K562 (cell line): ENCODE results near the gene METAP1D. TPM values are rescaled to one million over a fixed set of nuclear protein-coding genes. Genes with fewer than 3 reads are reported as not detected.

Experiments
- AFF4 ChIP-seq: sonication (generic); formaldehyde crosslinking; IDR thresholded peaks from 2 replicates; pipeline ENCODE4 v1.8.0; 2023; ENCODE audit warnings: mild to moderate bottlenecking, missing genetic modification reagents
- ARNT ChIP-seq, 2 experiments: fragments of 450-650 bp; IDR thresholded peaks; 2 replicates each; pipeline ENCODE4 v1.6.1; 2016; ENCODE audit warnings: mild to moderate bottlenecking in 1 of 2
- ATF2 ChIP-seq: sonication (generic); formaldehyde crosslinking; IDR thresholded peaks from 2 replicates; pipeline ENCODE4 v1.8.1; 2022; ENCODE audit warnings: missing genetic modification reagents
- BRF1 ChIP-seq: IDR thresholded peaks from 3 replicates; pipeline ENCODE4 v1.6.1; 2011; ENCODE audit warnings: borderline replicate concordance, mild to moderate bottlenecking; ENCODE audit not compliant: insufficient read length; ENCODE audit errors: extremely low read depth
- COPS2 ChIP-seq: fragments of 450-650 bp; conservative IDR thresholded peaks from 2 replicates; pipeline ENCODE4 v1.6.1; 2016; ENCODE audit warnings: mild to moderate bottlenecking, moderate library complexity
- HDAC2 ChIP-seq: fragments of 450-650 bp; IDR thresholded peaks from 2 replicates; pipeline ENCODE4 v1.6.1; 2016; ENCODE audit warnings: mild to moderate bottlenecking
- KLF1 ChIP-seq: fragments of 450-650 bp; IDR thresholded peaks from 2 replicates; pipeline ENCODE4 v1.6.1; 2016; ENCODE audit warnings: missing genetic modification characterization, missing compliant biosample characterization
- MAX ChIP-seq: sonication (generic); formaldehyde crosslinking; IDR thresholded peaks from 2 replicates; pipeline ENCODE4 v1.9.0; 2022; ENCODE audit warnings: mild to moderate bottlenecking, missing genetic modification reagents
- MECOM ChIP-seq: fragments of 250-450 bp; sonication (Bioruptor Pico); IDR thresholded peaks from 2 replicates; pipeline ENCODE4 v1.8.0; 2022; ENCODE audit warnings: inconsistent platforms
- MYC ChIP-seq, 2 experiments: fragments of 250-450 bp in 1 of 2; sonication (Bioruptor Pico) in 1 of 2; IDR thresholded peaks; 2 replicates each; pipeline versions ENCODE4 v1.5.1 to v1.6.1; 2012 to 2021; ENCODE audit warnings: low read depth in 2 of 2, borderline replicate concordance in 1 of 2, improper control_type of control experiment in 1 of 2, low read length in 1 of 2, mild to moderate bottlenecking in 1 of 2, moderate library complexity in 1 of 2
- NFIX ChIP-seq: fragments of 250-450 bp; sonication (Bioruptor Pico); IDR thresholded peaks from 2 replicates; pipeline ENCODE4 v1.4.0; 2020; ENCODE audit warnings: low read depth, mild to moderate bottlenecking, moderate library complexity
- NKRF ChIP-seq: fragments of 450-650 bp; IDR thresholded peaks from 2 replicates; pipeline ENCODE4 v1.6.1; 2016; ENCODE audit warnings: borderline replicate concordance
- PKNOX1 ChIP-seq: fragments of 450-650 bp; IDR thresholded peaks from 2 replicates; pipeline ENCODE4 v1.6.1; 2016
- RAD21 ChIP-seq, 2 experiments: fragments of 250-450 bp in 1 of 2; fragments of 450-650 bp in 1 of 2; sonication (Bioruptor Pico) in 1 of 2; formaldehyde crosslinking in 1 of 2; IDR thresholded peaks in 1 of 2; conservative IDR thresholded peaks in 1 of 2; 2 replicates each; pipeline versions ENCODE4 v1.4.0 to v1.8.0; 2020 to 2022; ENCODE audit warnings: mild to moderate bottlenecking in 2 of 2, moderate library complexity in 1 of 2
- RBM15 ChIP-seq: fragments of 200-400 bp; formaldehyde crosslinking; IDR thresholded peaks from 2 replicates; pipeline ENCODE4 v1.6.1; 2018; ENCODE audit warnings: mild to moderate bottlenecking, low read length, moderate library complexity; ENCODE audit not compliant: insufficient read depth
- SMARCA5 ChIP-seq: fragments of 450-650 bp; IDR thresholded peaks from 2 replicates; pipeline ENCODE4 v1.6.1; 2016
- TRIM24 ChIP-seq, 2 experiments: fragments of 450-650 bp; IDR thresholded peaks; 2 replicates each; pipeline ENCODE4 v1.6.1; 2016
- ZFP1 ChIP-seq: fragments of 450-650 bp; formaldehyde crosslinking; IDR thresholded peaks from 2 replicates; pipeline ENCODE4 v1.4.0; 2020; ENCODE audit warnings: mild to moderate bottlenecking, mixed read lengths
- ZNF785 ChIP-seq: fragments of 250-450 bp; sonication (Bioruptor Pico); IDR thresholded peaks from 2 replicates; pipeline ENCODE4 v1.4.0; 2020; ENCODE audit warnings: mild to moderate bottlenecking
- polyA plus RNA-seq, 8 experiments: library from polyadenylated mRNA; depleted of rRNA in 4 of 8; stranded (reverse) in 5 of 8; unstranded in 3 of 8; fragments of >200 nt; fragmentation: Nextera tagmentation in 2 of 8; fragmentation: Illumina TruSeq in 1 of 8; extraction: Ambion mirVana in 2 of 8; extraction: Trizol in 1 of 8; gene quantifications; 2 replicates each; pipeline versions ENCODE4 v1.2.1 to v1.2.3, GENCODE V29; 2011 to 2014; ENCODE audit warnings: inconsistent platforms in 1 of 8, missing spikeins in 1 of 8
- total RNA-seq, 7 experiments: library from RNA; depleted of rRNA in 6 of 7; stranded (reverse); fragments of >200 nt in 6 of 7; fragmentation: Illumina TruSeq in 2 of 7; extraction: Trizol in 2 of 7; gene quantifications; 2 replicates each; pipeline versions ENCODE4 v1.2.1 to v1.2.3, GENCODE V29; 2011 to 2021; ENCODE audit warnings: low replicate concordance in 1 of 7

The METAP1D gene
- total and polyA plus RNA-seq, 9 of the 15 experiments (the other 6 are each of a cell fraction or from before 2014, with no cell fraction given), result 8.0 to 23.4 (median 15.7) TPM

- peak; percentile 86 for TF ChIP-seq MYC (IDR thresholded peaks at IDR 0.05; ENCODE audit: low read depth, low read length)
- TF ChIP-seq MYC (CRISPR knock-in tag; IDR thresholded peaks at IDR 0.05; ENCODE audit: borderline replicate concordance, low read depth), result 0 out of 2 replicates have a peak, but pooled peaks have one; percentile 29
- TF ChIP-seq RAD21 (CRISPR knock-in tag; conservative IDR thresholded peaks at IDR 0.05 in 1 of 2, IDR thresholded peaks at IDR 0.05 in 1 of 2), result peak; percentile 5 to 30; a peak in 2 of 4 replicates
- no peak for TF ChIP-seq NFIX (CRISPR knock-in tag)
- TF ChIP-seq COPS2, result no peak
- TF ChIP-seq KLF1 (tag), result no peak; the same call in 1 of the 2 replicates
- TF ChIP-seq PKNOX1, result peak; percentile 39
- TF ChIP-seq MAX (CRISPR knock-in tag), result peak; percentile 82
- no peak for TF ChIP-seq AFF4 (CRISPR knock-in tag)
- peak; percentile 33 to 52; a peak in 3 of 4 replicates for TF ChIP-seq TRIM24 (IDR thresholded peaks at IDR 0.05)
- TF ChIP-seq SMARCA5, result peak; percentile 93
- TF ChIP-seq RBM15, result no peak
- TF ChIP-seq ZFP1, result no peak
- no peak for TF ChIP-seq ATF2 (CRISPR knock-in tag)
- peak; percentile 83 for TF ChIP-seq NKRF
- TF ChIP-seq ZNF785 (CRISPR knock-in tag), result no peak
- TF ChIP-seq MECOM (CRISPR knock-in tag), result 0 out of 2 replicates have a peak, but pooled peaks have one; percentile 34
- TF ChIP-seq HDAC2, result peak; percentile 24; the same call in 1 of the 2 replicates
- no peak for TF ChIP-seq BRF1
- peak in 1 of 2 experiments; percentile 28; a peak in 1 of 4 replicates for TF ChIP-seq ARNT (IDR thresholded peaks at IDR 0.05)
Observed at GRCh38 chr2:172098650-172099471, 99.1 kb downstream of the METAP1D start (continued).
